Measurements from ENCODE around the gene SEC23B. TPM values are rescaled to one million over a fixed set of nuclear protein-coding genes. Genes with fewer than 3 reads are reported as not detected.

Gene SEC23B
- total and polyA plus RNA-seq, 2 of the 4 experiments (the other 2 are of a cell fraction): 51.5 to 78.9 TPM

DNA sequence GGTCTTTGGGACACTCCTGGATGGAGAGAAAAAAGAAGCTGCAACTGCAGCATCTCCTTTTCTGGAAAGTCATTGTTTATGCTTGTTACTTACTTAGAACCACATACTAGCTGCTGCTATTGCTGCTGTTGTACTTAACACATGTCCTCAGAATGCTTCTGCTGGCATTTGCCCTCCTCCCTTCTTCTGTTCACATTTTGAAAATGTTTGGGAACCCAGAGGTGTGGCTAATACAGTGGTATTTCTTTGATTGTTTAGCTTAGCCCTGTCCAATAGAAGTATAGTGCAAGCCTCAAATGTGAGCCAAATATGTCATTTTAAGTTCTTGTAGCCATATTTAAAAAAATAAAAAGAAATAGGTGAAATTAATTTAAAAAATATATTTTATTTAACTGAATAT, 88.5 kb downstream of the SEC23B start:
- BruUV-seq (replicated peaks): no TSS peak
- Histone ChIP-seq H3K4me3 (ENCODE audit: insufficient read depth, low read depth, low read length) (no peak overlapping the region), H4K8ac (ENCODE audit: low read depth in 2 of 2, low read length in 2 of 2) (no peak overlapping the region), H3K9me1 (ENCODE audit: insufficient read depth, low read length) (peaks cover 3% of the 10 kb centered on the region; the same call in 1 of the 2 replicates), H2BK15ac (ENCODE audit: low read depth, low read length) (no peak overlapping the region), H3K27me3 (ENCODE audit: control insufficient read depth, insufficient read depth, low read length) (no peaks in the 10 kb centered on the region), H3K4me1 (ENCODE audit: control insufficient read depth, insufficient read depth, low read length) (no peaks in the 10 kb centered on the region), H3K14ac (replicated peaks; ENCODE audit: low read depth, low read length) (no peak overlapping the region), H3K9me3 (ENCODE audit: control insufficient read depth, insufficient read depth, low read length) (no peaks in the 10 kb centered on the region), H3K18ac (ENCODE audit: low read depth, low read length) (no peak overlapping the region), H2AK5ac (ENCODE audit: low read depth, low read length) (no peak overlapping the region), H3K23ac (ENCODE audit: low read depth, low read length) (no peak overlapping the region), H4K5ac (ENCODE audit: low read depth, low read length) (no peak overlapping the region), H3K9ac (ENCODE audit: low read depth, low read length) (no peak overlapping the region), H2AK9ac (replicated peaks; ENCODE audit: low read depth, low read length, poor library complexity) (peak overlapping the region; percentile 69), H4K20me1 (ENCODE audit: insufficient read depth, low read length) (no peaks in the 10 kb centered on the region), H2BK20ac (ENCODE audit: low read depth, low read length) (no peak overlapping the region), H3K79me1 (ENCODE audit: low read depth in 1 of 2, low read length in 2 of 2) (peaks cover 12 to 19% of the 10 kb centered on the region in 2 experiments), H3K36me3 (ENCODE audit: control insufficient read depth, insufficient read depth, low read length) (peaks cover 14% of the 10 kb centered on the region), H2BK120ac (ENCODE audit: low read depth, low read length) (no peak overlapping the region), H4K91ac (ENCODE audit: insufficient read depth, low read depth, low read length) (no peak overlapping the region), H3K56ac (ENCODE audit: extremely low read depth, insufficient read depth, low read length) (no peak overlapping the region), H2AFZ (replicated peaks; ENCODE audit: low read length, poor library complexity) (no peak overlapping the region), H3K27ac (ENCODE audit: insufficient read depth, low read length) (no peak overlapping the region), H2BK5ac (ENCODE audit: low read depth, low read length, poor library complexity, severe bottlenecking) (no peak overlapping the region), H3K4me2 (ENCODE audit: low read depth, low read length) (no peak overlapping the region), H3K4ac (ENCODE audit: low read depth, low read length) (no peak overlapping the region)
- TF ChIP-seq NFE2L2 (IDR thresholded peaks at IDR 0.05; ENCODE audit: low read depth, low read length) (no peak), POLR2A (IDR thresholded peaks at IDR 0.05; ENCODE audit: low read depth, low read length) (no peak), MAZ (IDR thresholded peaks at IDR 0.05; ENCODE audit: borderline replicate concordance, low read depth, low read length) (no peak), USF2 (IDR thresholded peaks at IDR 0.05; ENCODE audit: low read depth, low read length) (no peak)
- TF ChIP-seq, protein P1, sequence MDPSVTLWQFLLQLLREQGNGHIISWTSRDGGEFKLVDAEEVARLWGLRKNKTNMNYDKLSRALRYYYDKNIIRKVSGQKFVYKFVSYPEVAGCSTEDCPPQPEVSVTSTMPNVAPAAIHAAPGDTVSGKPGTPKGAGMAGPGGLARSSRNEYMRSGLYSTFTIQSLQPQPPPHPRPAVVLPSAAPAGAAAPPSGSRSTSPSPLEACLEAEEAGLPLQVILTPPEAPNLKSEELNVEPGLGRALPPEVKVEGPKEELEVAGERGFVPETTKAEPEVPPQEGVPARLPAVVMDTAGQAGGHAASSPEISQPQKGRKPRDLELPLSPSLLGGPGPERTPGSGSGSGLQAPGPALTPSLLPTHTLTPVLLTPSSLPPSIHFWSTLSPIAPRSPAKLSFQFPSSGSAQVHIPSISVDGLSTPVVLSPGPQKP (IDR thresholded peaks at IDR 0.05; ENCODE audit: borderline replicate concordance, low read depth, low read length): no peak
- peak; percentile 75 for ATAC-seq (ENCODE audit: low read depth)
- ChIA-PET POLR2A (ENCODE audit: unreplicated experiment) (no interaction called here), CTCF (no interaction called here)
- dilution Hi-C loops (cut with HindIII; ENCODE audit: low sequenced_read_pairs, unreplicated experiment) (no loop called here), intact Hi-C loops (cut with micrococcal nuclease) (no loop called here), in situ Hi-C loops (cut with MboI; ENCODE audit: low sequenced_read_pairs) (no loop called here)
- DNase-seq: no peak

All from IMR-90 (cell line).